ENCODE measurements around the gene USP30.

- TF ChIP-seq YY1 (IDR thresholded peaks at IDR 0.05; ENCODE audit: insufficient read depth, insufficient read length) (no peak), ZNF274 (IDR thresholded peaks at IDR 0.05; ENCODE audit: low read depth, low read length) (no peak), SUZ12 (IDR thresholded peaks at IDR 0.05; ENCODE audit: extremely low read depth, insufficient read depth, insufficient read length) (no peak)
These were observed 42.1 kb upstream of the USP30 start for GRCh38 chr12:109010259-109010658.

Measured in NT2/D1 (cell line).